H1 (cell line): ENCODE results near the gene PLD6. TPM values are rescaled to one million over a fixed set of nuclear protein-coding genes. Genes with fewer than 3 reads are reported as not detected.

Experiments
- CTCF ChIA-PET: fragments of 300-600 bp; sonication (Branson Sonifier 250); formaldehyde crosslinking; loops from one replicate; lab custom pipeline; 2021; ENCODE audit not compliant: partially characterized antibody; lab: Charles Lee
- POLR2A ChIA-PET: fragments of 300-600 bp; sonication (Branson Sonifier 250); formaldehyde crosslinking; loops from one replicate; lab custom pipeline; 2021; ENCODE audit warnings: inconsistent platforms; ENCODE audit not compliant: partially characterized antibody; lab: Charles Lee
- DNase-seq, 2 experiments: peaks; one replicate each; pipeline versions ENCODE4 v3.0.0 to v3.0.0-alpha.2; 2010 to 2022; ENCODE audit warnings: low spot score in 2 of 2, low read depth in 1 of 2, mixed read lengths in 1 of 2
- FAIRE-seq: peaks from 2 replicates; lab custom pipeline; 2011; peaks lifted over from hg19 to GRCh38; lab: Jason Lieb, UNC
- H2AFZ ChIP-seq: 2 replicates; pipeline ENCODE4 v1.8.1; 2012; ENCODE audit warnings: low read length, inconsistent platforms
- H2AK5ac ChIP-seq: 2 replicates; pipeline ENCODE4 v1.6.1; 2013; ENCODE audit warnings: low read depth, low read length
- H2BK120ac ChIP-seq: replicated peaks from 2 replicates; pipeline ENCODE3; 2013; ENCODE audit warnings: low read depth, low read length, inconsistent platforms
- H2BK12ac ChIP-seq: 2 replicates; pipeline ENCODE4 v1.6.1; 2013; ENCODE audit warnings: low read depth, low read length
- H2BK15ac ChIP-seq: 2 replicates; pipeline ENCODE4 v1.6.1; 2013; ENCODE audit warnings: low read length
- H2BK20ac ChIP-seq: 2 replicates; pipeline ENCODE4 v1.6.1; 2013; ENCODE audit warnings: low read length
- H2BK5ac ChIP-seq: 2 replicates; pipeline ENCODE4 v1.6.1; 2013; ENCODE audit warnings: low read depth, low read length
- H3K14ac ChIP-seq: 2 replicates; pipeline ENCODE4 v1.6.1; 2013; ENCODE audit warnings: inconsistent platforms; ENCODE audit not compliant: insufficient read length
- H3K18ac ChIP-seq: 2 replicates; pipeline ENCODE4 v1.6.1; 2013; ENCODE audit warnings: low read length; ENCODE audit errors: extremely low read depth
- H3K23ac ChIP-seq: 2 replicates; pipeline ENCODE4 v1.6.1; 2013; ENCODE audit warnings: inconsistent platforms; ENCODE audit not compliant: insufficient read length
- H3K23me2 ChIP-seq: 2 replicates; pipeline ENCODE4 v1.6.1; 2013; ENCODE audit warnings: low read depth, low read length
- H3K27ac ChIP-seq: 2 replicates; pipeline ENCODE4 v1.6.1; 2011; ENCODE audit warnings: low read depth, low read length, inconsistent platforms
- H3K27me3 ChIP-seq, 4 experiments: replicated peaks in 1 of 4; 1 replicate in 1 of 4; 2 replicates in 3 of 4; pipeline versions ENCODE4 v1.6.1 to v1.8.1; 2011 to 2013; ENCODE audit warnings: low read length in 3 of 4, mild to moderate bottlenecking in 3 of 4, inconsistent platforms in 2 of 4, mixed read lengths in 2 of 4, moderate library complexity in 1 of 4; ENCODE audit not compliant: control insufficient read depth in 3 of 4, insufficient read depth in 3 of 4; ENCODE audit errors: extremely low read depth in 1 of 4
- H3K36me3 ChIP-seq, 4 experiments: 2 replicates each; pipeline versions ENCODE4 v1.6.1 to v1.8.1; 2011 to 2013; ENCODE audit warnings: mild to moderate bottlenecking in 4 of 4, low read length in 3 of 4, moderate library complexity in 2 of 4, control low read depth in 1 of 4, inconsistent platforms in 1 of 4; ENCODE audit not compliant: insufficient read depth in 4 of 4, control insufficient read depth in 2 of 4
- H3K4ac ChIP-seq: replicated peaks from 2 replicates; pipeline ENCODE3; 2013; ENCODE audit warnings: low read length, low read depth, mixed read lengths, inconsistent platforms; ENCODE audit not compliant: insufficient read length
- H3K4me1 ChIP-seq, 4 experiments: replicated peaks in 1 of 4; 1 replicate in 1 of 4; 2 replicates in 3 of 4; pipeline versions ENCODE4 v1.6.1 to v1.8.1; 2011 to 2013; ENCODE audit warnings: low read length in 3 of 4, inconsistent platforms in 2 of 4, mixed read lengths in 1 of 4; ENCODE audit not compliant: insufficient read depth in 4 of 4, control insufficient read depth in 3 of 4
- H3K4me2 ChIP-seq, 2 experiments: 2 replicates each; pipeline versions ENCODE4 v1.6.1 to v1.8.1; 2011 to 2013; ENCODE audit warnings: low read depth in 2 of 2, low read length in 2 of 2, control low read depth in 1 of 2, inconsistent platforms in 1 of 2, mild to moderate bottlenecking in 1 of 2; ENCODE audit not compliant: insufficient read depth in 1 of 2
- H3K4me3 ChIP-seq, 4 experiments: fragments of 200-600, 300-600 bp in 1 of 4; sonication (generic), shearing (Covaris generic), sonication (Bioruptor Twin) in 1 of 4; 2 replicates each; pipeline versions ENCODE4 v1.5.1 to v1.8.1; 2011 to 2016; ENCODE audit warnings: low read length in 4 of 4, low read depth in 3 of 4, control low read depth in 2 of 4, inconsistent platforms in 2 of 4, mild to moderate bottlenecking in 2 of 4, mixed read lengths in 1 of 4, moderate library complexity in 1 of 4; ENCODE audit not compliant: insufficient read depth in 2 of 4; ENCODE audit errors: extremely low read depth in 1 of 4
- H3K56ac ChIP-seq: replicated peaks from 2 replicates; pipeline ENCODE3; 2013; ENCODE audit warnings: low read depth, mild to moderate bottlenecking, mixed read lengths, low read length, inconsistent platforms; ENCODE audit not compliant: insufficient read length
- H3K79me1 ChIP-seq: 2 replicates; pipeline ENCODE4 v1.6.1; 2013; ENCODE audit warnings: low read depth, low read length, control low read depth
- H3K79me2 ChIP-seq, 2 experiments: 2 replicates each; pipeline versions ENCODE4 v1.6.1 to v1.8.1; 2012 to 2013; ENCODE audit warnings: low read length in 2 of 2, mild to moderate bottlenecking in 2 of 2, inconsistent platforms in 1 of 2; ENCODE audit not compliant: insufficient read depth in 2 of 2, control insufficient read depth in 1 of 2
- H3K9ac ChIP-seq, 4 experiments: replicated peaks in 1 of 4; 1 replicate in 1 of 4; 2 replicates in 3 of 4; pipeline versions ENCODE4 v1.6.1 to v1.8.1; 2011 to 2013; ENCODE audit warnings: low read depth in 3 of 4, low read length in 3 of 4, control low read depth in 2 of 4, mild to moderate bottlenecking in 2 of 4, moderate library complexity in 2 of 4, inconsistent platforms in 1 of 4; ENCODE audit errors: extremely low read depth in 1 of 4
- H3K9me3 ChIP-seq, 2 experiments: 2 replicates each; pipeline versions ENCODE4 v1.6.1 to v1.8.1; 2012 to 2013; ENCODE audit warnings: mild to moderate bottlenecking in 2 of 2, moderate library complexity in 2 of 2, control low read depth in 1 of 2, inconsistent platforms in 1 of 2, low read depth in 1 of 2, low read length in 1 of 2, mixed read lengths in 1 of 2; ENCODE audit not compliant: insufficient read depth in 2 of 2
- H4K20me1 ChIP-seq, 2 experiments: replicated peaks in 1 of 2; 2 replicates each; pipeline versions ENCODE3 to v1.8.1; 2011 to 2013; ENCODE audit warnings: inconsistent platforms in 2 of 2, low read length in 2 of 2, mild to moderate bottlenecking in 1 of 2; ENCODE audit not compliant: insufficient read depth in 2 of 2, control insufficient read depth in 1 of 2
- H4K5ac ChIP-seq: 2 replicates; pipeline ENCODE4 v1.6.1; 2013; ENCODE audit warnings: low read length, low read depth, mixed read lengths, inconsistent platforms; ENCODE audit not compliant: insufficient read length
- H4K8ac ChIP-seq: 2 replicates; pipeline ENCODE4 v1.8.0; 2013; ENCODE audit warnings: mild to moderate bottlenecking, moderate library complexity, low read length, inconsistent platforms; ENCODE audit not compliant: insufficient read depth; ENCODE audit errors: extremely low read depth
- H4K91ac ChIP-seq: replicated peaks from 2 replicates; pipeline ENCODE3; 2013; ENCODE audit warnings: low read length, mixed read lengths, inconsistent platforms; ENCODE audit not compliant: insufficient read length
- BCL11A ChIP-seq, 2 experiments: IDR thresholded peaks; one replicate each; pipeline ENCODE4 v1.6.1; 2011; ENCODE audit warnings: low read depth in 2 of 2, low read length in 2 of 2, mild to moderate bottlenecking in 2 of 2
- FOSL1 ChIP-seq: IDR thresholded peaks from 2 replicates; pipeline ENCODE4 v1.6.1; 2011; ENCODE audit warnings: mild to moderate bottlenecking, low read depth, low read length, moderate library complexity; ENCODE audit not compliant: insufficient read depth
- WGBS, 2 experiments: shearing (Covaris generic) in 1 of 2; methylation state at CpG; one replicate each; pipeline versions ENCODE4 v1.1.6 to v1.1.7; 2013 to 2015; ENCODE audit warnings: low lambda C conversion rate in 2 of 2, mixed read lengths in 2 of 2, inconsistent platforms in 1 of 2, low coverage in 1 of 2, missing lambda C conversion rate in 1 of 2; ENCODE audit not compliant: insufficient replicate concordance in 2 of 2, insufficient coverage in 1 of 2, insufficient read length in 1 of 2; ENCODE audit errors: extremely low coverage in 1 of 2, missing lambda C conversion rate in 1 of 2; 5-methylcytosine and 5-hydroxymethylcytosine counted together
- polyA plus RNA-seq, 7 experiments: library from polyadenylated mRNA; depleted of rRNA in 3 of 7; stranded (reverse) in 5 of 7; unstranded in 2 of 7; fragments of >200 nt in 5 of 7; fragments of 200-250 nt in 2 of 7; gene quantifications; 1 replicate in 5 of 7; 2 replicates in 1 of 7; 4 replicates in 1 of 7; pipeline versions ENCODE4 v1.2.1 to v1.2.3, GENCODE V29; 2011 to 2013; ENCODE audit warnings: missing spikeins in 2 of 7, mixed read lengths in 2 of 7
- total RNA-seq: library from RNA; stranded (reverse); fragmentation: NEBNext Ultra II Directional; extraction: Animal tissue kit (Norgen Biotek cat#: 25700); gene quantifications from 2 replicates; pipeline ENCODE4 v1.2.1, GENCODE V29; 2021

PLD6 gene
- total and polyA plus RNA-seq, 2 of the 8 experiments (the other 6 are each of a cell fraction or from before 2014, with no cell fraction given) = 0.20 to 0.22 TPM

GRCh38 chr17:17182598-17183136, 23.5 kb downstream of the PLD6 start:
- Histone ChIP-seq H2BK20ac (no peak overlapping the region), H3K9me3 (no peaks in the 10 kb centered on the region), H3K18ac (no peak overlapping the region), H3K56ac (no peak overlapping the region), H3K27me3 (no peaks in the 10 kb centered on the region), H2BK12ac (no peak overlapping the region), H2BK120ac (no peak overlapping the region), H3K79me2 (no peaks in the 10 kb centered on the region), H3K9ac (no peak overlapping the region), H4K20me1 (peaks cover 0 to 4% of the 10 kb centered on the region in 2 experiments), H2AFZ (no peak overlapping the region), H2BK5ac (no peak overlapping the region), H3K4me1 (no peaks in the 10 kb centered on the region), H3K4me3 (no peak overlapping the region), H3K4me2 (no peak overlapping the region), H4K91ac (no peak overlapping the region), H3K23me2 (no peaks in the 10 kb centered on the region), H3K27ac (no peak overlapping the region), H3K4ac (no peak overlapping the region), H4K5ac (no peak overlapping the region), H3K14ac (no peak overlapping the region), H4K8ac (no peak overlapping the region), H3K23ac (no peak overlapping the region), H2BK15ac (no peak overlapping the region), H3K36me3 (peaks cover 2 to 15% (median 11%) of the 10 kb centered on the region in 4 experiments; a peak in 6 of 8 replicates), H3K79me1 (no peaks in the 10 kb centered on the region), H2AK5ac (no peak overlapping the region)
- POLR2A ChIA-PET = interaction anchor here (1.6 kb wide), 1 partner anchor 62 kb away, joined by 3 read pairs; no protein-coding TSS in a partner anchor
- no peak for FAIRE-seq
- CTCF ChIA-PET = interaction anchor here (1.5 to 1.6 kb wide), 2 partner anchors 40 to 41 kb away, joined by 8 to 9 read pairs; no protein-coding TSS in a partner anchor
- DNase-seq = no peak
- WGBS, 2 experiments = 89% methylated on average over 5 of the region's 6 CpGs; no CpG with 5 or more reads in 1 of the 2 experiments
- TF ChIP-seq BCL11A (IDR thresholded peaks at IDR 0.05; ENCODE audit: low read depth in 2 of 2, low read length in 2 of 2) = no peak
- no peak for TF ChIP-seq FOSL1
